Hepatocyte (in vitro differentiated cells): ENCODE data around the gene TMEM45A.

Experiments used
- EZH2phosphoT487 ChIP-seq: fragments of 200-600 bp; sonication (generic); IDR thresholded peaks from one replicate; pipeline ENCODE4 v1.6.1; 2018; ENCODE audit warnings: antibody characterized with exemption, mild to moderate bottlenecking, low read depth, moderate library complexity; ENCODE audit not compliant: unreplicated experiment, severe bottlenecking
- TF ChIP-seq, protein P1 (sequence below): fragments of 200-600 bp; sonication (generic); IDR thresholded peaks from 2 replicates; pipeline ENCODE4 v1.5.1; 2016; ENCODE audit warnings: antibody characterized with exemption, mild to moderate bottlenecking; ENCODE audit not compliant: poor library complexity

DNA sequence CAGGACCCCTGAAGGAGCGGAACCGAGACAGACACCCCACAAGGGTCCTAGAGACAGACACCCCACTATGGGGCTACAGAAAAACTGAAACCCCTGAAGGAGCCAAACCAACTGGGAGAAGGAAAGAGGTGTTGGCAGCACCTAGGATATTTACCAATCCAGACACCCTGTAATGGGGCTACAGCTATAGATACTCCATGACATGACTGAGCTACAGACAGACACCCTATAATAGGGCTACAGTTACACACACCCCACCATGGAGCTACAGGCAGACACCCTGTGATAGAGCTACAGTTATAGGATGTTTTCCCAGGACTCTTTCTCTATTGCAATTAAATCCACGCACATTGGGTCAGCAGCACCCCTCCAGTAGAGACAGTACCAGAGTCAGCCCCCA lies 94.4 kb downstream of the TMEM45A start:
- TF ChIP-seq EZH2phosphoT487 = no peak
- TF ChIP-seq, protein P1, sequence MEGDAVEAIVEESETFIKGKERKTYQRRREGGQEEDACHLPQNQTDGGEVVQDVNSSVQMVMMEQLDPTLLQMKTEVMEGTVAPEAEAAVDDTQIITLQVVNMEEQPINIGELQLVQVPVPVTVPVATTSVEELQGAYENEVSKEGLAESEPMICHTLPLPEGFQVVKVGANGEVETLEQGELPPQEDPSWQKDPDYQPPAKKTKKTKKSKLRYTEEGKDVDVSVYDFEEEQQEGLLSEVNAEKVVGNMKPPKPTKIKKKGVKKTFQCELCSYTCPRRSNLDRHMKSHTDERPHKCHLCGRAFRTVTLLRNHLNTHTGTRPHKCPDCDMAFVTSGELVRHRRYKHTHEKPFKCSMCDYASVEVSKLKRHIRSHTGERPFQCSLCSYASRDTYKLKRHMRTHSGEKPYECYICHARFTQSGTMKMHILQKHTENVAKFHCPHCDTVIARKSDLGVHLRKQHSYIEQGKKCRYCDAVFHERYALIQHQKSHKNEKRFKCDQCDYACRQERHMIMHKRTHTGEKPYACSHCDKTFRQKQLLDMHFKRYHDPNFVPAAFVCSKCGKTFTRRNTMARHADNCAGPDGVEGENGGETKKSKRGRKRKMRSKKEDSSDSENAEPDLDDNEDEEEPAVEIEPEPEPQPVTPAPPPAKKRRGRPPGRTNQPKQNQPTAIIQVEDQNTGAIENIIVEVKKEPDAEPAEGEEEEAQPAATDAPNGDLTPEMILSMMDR = no peak
